Ascending aorta (tissue), 2 donors: ENCODE results near the gene TGIF1. TPM values are rescaled to one million over a fixed set of nuclear protein-coding genes. Genes with fewer than 3 reads are reported as not detected.

Experiments
- DNase-seq, 2 donors: peaks; one replicate each; pipeline ENCODE4 v3.0.0-alpha.2; 2019; ENCODE audit warnings: low spot score in 2 of 2
- H3K27ac ChIP-seq, 2 donors: fragments of 200-600 bp; sonication (generic); one replicate each; pipeline ENCODE4 v1.5.1; 2016 to 2017; ENCODE audit warnings: mild to moderate bottlenecking in 1 of 2
- H3K27me3 ChIP-seq: fragments of 200-600 bp; sonication (generic); one replicate; pipeline ENCODE4 v1.5.1; 2017
- H3K36me3 ChIP-seq, 2 donors: fragments of 200-600 bp; sonication (generic); one replicate each; pipeline ENCODE4 v1.5.1; 2016
- H3K4me1 ChIP-seq, 2 donors: fragments of 200-600 bp; sonication (generic); one replicate each; pipeline ENCODE4 v1.5.1; 2016 to 2017; ENCODE audit warnings: mild to moderate bottlenecking in 1 of 2
- H3K4me3 ChIP-seq, 2 donors: fragments of 200-600 bp; sonication (generic); one replicate each; pipeline ENCODE4 v1.5.1; 2016 to 2017; ENCODE audit warnings: mild to moderate bottlenecking in 1 of 2
- H3K9me3 ChIP-seq, 2 donors: fragments of 200-600 bp; sonication (generic); one replicate each; pipeline ENCODE4 v1.5.1; 2016
- intact Hi-C: fragments of 100-400 bp; cut with DNase I; formaldehyde crosslinking; loops from one replicate; pipeline ENCODE4 v1.15.1; 2023
- total RNA-seq: library from RNA; depleted of rRNA; stranded (reverse); fragments of >200 nt; gene quantifications from one replicate; pipeline ENCODE4 v1.1.0, GENCODE V29; 2016
- TF ChIP-seq, protein P1 (sequence below), 3 experiments: fragments of 200-600 bp in 2 of 3; fragments of 450-650 bp in 1 of 3; sonication (generic) in 2 of 3; IDR thresholded peaks; one replicate each; pipeline ENCODE4 v1.5.1; 2016 to 2019; ENCODE audit warnings: antibody characterized with exemption in 3 of 3, mild to moderate bottlenecking in 1 of 3, moderate library complexity in 1 of 3

TGIF1 gene
- 39.7 TPM for total RNA-seq

DNA sequence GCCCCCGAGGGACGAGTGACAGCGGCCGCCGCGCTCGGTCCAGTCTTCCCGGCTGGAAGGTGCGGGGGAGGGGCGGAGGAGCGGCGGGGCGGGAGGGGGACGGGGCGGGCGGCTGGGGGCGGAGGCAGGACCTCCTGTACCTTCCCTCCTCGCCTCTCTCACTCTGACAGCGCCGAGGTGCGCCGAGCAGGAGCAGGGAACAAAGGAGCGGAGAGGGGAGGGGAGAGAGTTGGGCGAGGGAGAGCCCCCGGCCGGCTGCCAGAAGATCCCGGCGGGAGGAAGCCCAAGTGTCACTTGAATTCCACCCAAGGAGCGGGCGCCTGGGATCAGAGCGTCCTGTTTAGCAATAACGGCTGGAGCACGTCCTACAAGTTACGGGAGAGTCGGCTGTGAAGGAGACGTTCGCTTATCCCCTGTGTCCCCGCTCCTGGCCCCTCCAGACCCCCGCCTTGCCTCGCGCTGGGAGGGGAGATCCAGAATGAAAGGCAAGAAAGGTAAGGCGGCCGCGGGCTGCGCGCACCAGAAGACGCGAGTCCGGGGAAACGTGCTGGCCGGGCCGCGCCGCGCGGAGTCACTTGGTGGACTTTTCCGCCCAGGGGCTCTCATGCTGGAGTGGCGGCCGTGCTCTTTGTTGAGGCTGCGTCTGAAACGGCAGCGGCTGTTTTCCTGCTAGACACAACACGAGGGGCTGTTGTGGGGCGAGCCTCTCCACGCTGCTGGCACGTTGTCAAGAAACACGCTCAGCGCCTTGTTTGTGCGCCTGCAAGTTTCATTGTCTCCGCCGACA is at the start of gene TGIF1:
TGIF1 (plus strand) TSS at position 161 of the 787 bp plus-strand sequence; CDS start at position 479, 318 bp downstream.
- Histone ChIP-seq H3K36me3 (no peaks in the 10 kb centered on the region), H3K27me3 (no peaks in the 10 kb centered on the region), H3K27ac (peak within 1 kb of the TSS; percentile 100), H3K4me1 (peaks cover 7 to 22% of the 10 kb centered on the region in 2 donors), H3K4me3 (peak within 1 kb of the TSS; percentile 79 to 86), H3K9me3 (no peaks in the 10 kb centered on the region)
- TF ChIP-seq, protein P1, sequence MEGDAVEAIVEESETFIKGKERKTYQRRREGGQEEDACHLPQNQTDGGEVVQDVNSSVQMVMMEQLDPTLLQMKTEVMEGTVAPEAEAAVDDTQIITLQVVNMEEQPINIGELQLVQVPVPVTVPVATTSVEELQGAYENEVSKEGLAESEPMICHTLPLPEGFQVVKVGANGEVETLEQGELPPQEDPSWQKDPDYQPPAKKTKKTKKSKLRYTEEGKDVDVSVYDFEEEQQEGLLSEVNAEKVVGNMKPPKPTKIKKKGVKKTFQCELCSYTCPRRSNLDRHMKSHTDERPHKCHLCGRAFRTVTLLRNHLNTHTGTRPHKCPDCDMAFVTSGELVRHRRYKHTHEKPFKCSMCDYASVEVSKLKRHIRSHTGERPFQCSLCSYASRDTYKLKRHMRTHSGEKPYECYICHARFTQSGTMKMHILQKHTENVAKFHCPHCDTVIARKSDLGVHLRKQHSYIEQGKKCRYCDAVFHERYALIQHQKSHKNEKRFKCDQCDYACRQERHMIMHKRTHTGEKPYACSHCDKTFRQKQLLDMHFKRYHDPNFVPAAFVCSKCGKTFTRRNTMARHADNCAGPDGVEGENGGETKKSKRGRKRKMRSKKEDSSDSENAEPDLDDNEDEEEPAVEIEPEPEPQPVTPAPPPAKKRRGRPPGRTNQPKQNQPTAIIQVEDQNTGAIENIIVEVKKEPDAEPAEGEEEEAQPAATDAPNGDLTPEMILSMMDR (IDR thresholded peaks at IDR 0.05) = no peak
- intact Hi-C loops = loop anchor here (5.0 to 10.0 kb wide), 6 partner anchors 168 to 1007 kb away; partner anchors contain the start of gene DLGAP1
- peak; percentile 28 to 88 for DNase-seq

DNA sequence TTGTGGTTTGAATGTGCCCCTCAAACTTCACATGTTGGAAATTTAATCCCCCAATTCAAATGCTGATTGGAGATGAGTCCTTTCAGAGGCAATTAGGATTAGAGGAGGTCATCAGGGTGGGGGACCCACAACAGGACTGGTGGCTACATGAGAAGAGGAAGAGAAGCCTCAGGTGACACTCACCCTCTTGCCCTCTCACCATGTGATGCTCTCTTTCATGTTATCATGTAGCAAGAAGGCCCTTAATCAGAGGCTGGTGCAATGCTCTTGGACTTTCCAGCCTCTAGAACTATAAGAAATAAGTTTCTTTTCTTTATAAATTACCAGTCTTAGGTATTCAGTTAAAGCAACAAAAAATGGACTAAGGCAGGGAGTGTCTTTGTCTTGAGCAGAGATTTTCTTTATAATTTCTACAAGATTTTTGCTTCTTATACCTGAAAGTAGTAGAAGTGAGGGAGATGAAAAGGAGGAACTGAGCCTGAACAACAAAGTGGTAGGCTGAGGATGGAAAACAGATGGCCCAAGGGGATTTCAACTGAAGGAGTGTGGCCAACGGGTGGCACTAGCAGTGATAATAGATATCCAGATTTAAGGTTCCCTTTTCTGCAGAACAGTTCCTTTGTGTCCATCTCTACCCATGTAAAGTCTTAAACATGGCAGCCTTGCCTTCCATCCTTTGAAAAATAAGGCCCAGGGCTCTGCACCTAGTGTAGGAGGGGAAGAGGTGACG is 49.2 kb upstream of the TGIF1 start:
- intact Hi-C loops = no loop called here
- TF ChIP-seq, protein P1 (IDR thresholded peaks at IDR 0.05) = no peak

DNA sequence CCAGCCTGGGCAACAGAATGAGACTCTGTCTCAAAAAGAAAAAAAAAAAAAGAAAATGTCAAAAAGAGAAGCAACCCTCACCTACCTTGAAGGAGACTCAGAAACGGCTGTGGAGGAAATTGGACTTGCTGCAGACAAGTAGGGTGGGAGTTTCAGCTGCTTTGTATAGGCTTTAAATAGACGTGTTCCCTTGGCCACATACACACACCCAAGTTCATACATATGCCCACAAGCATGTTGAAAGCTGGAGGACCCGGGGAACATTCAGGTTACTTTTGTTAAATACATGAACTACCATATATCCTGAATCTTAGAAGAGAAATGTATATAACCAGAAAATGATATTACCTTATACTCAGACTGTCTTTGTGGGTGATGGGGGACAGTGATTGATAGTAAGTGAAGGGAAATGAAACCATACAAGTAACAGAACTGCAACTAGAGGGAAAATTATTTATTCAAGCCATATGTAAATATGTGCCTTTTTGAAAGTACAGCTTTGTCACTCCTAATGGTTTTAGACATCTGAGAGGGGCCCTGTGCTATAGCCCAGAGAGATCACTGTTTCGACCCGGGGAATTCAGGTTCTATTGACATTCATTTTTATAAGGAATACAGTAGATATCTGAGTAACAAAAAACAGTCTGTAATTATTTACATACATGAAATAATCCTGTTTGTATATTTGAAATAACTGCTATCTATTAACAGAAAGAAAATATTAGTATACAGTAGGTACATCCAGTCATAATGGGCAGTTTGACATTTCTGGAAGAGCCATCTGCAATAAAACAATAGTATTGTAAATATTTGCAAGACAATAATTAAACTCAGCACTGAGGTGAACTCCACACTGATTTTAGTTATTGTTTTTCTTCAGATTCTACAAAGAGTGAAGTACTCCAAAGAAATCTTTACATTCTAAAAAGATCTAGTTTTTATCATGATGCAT is 48.0 kb upstream of the TGIF1 start:
- H3K27ac ChIP-seq = no peak overlapping the region

More for the DNA sequence above, 49.2 kb upstream of the TGIF1 start:
- H3K27me3 ChIP-seq = no peaks in the 10 kb centered on the region
- H3K9me3 ChIP-seq = peaks cover 0 to 6% of the 10 kb centered on the region in 2 donors
- H3K27ac ChIP-seq = no peak overlapping the region
- H3K4me3 ChIP-seq = no peak overlapping the region
- H3K36me3 ChIP-seq = no peaks in the 10 kb centered on the region
- no peak for DNase-seq
- H3K4me1 ChIP-seq = no peaks in the 10 kb centered on the region

DNA sequence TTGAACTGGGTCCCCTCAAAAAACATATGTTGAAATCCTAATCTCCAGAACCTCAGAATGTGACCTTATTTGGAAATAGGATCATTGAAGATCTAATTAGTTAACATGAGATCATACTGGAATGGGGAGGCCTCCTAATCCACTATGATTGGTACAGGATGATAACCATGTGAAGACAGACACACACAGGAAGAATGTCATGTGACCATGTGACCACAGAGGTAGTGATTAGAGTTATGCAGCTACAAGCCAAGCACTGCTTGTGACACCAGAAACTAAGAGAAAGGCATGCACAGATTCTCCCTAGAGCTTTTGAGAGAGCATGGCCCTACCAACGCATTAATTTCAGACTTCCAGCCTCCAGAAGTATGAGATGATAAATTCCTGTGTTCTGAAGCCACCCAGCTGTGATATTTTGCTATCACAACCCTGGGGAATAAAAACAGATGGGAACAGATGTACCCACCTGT is 47.0 kb upstream of the TGIF1 start:
- intact Hi-C loops = no loop called here

More for the DNA sequence above, 48.0 kb upstream of the TGIF1 start:
- DNase-seq = no peak
- Histone ChIP-seq H3K4me3 (no peak overlapping the region), H3K36me3 (no peaks in the 10 kb centered on the region), H3K27me3 (no peaks in the 10 kb centered on the region), H3K9me3 (peaks cover 0 to 6% of the 10 kb centered on the region in 2 donors), H3K4me1 (no peaks in the 10 kb centered on the region)
- TF ChIP-seq, protein P1 (IDR thresholded peaks at IDR 0.05) = no peak
- intact Hi-C loops = no loop called here

More for the DNA sequence above, 47.0 kb upstream of the TGIF1 start:
- Histone ChIP-seq H3K27me3 (no peaks in the 10 kb centered on the region), H3K27ac (no peak overlapping the region), H3K4me3 (no peak overlapping the region), H3K36me3 (no peaks in the 10 kb centered on the region), H3K4me1 (no peaks in the 10 kb centered on the region), H3K9me3 (peaks cover 0 to 6% of the 10 kb centered on the region in 2 donors)
- TF ChIP-seq, protein P1 (IDR thresholded peaks at IDR 0.05) = no peak
- no peak for DNase-seq
